ENCODE data around the gene GTF2H2.
"Not testable (repeated sequence)": the region's sequence is repeated elsewhere in the genome, so short reads cannot be mapped to it uniquely, and the experiment has no call there.

Gene GTF2H2

GRCh38 chr5:71067262-71067928 is at the start of gene GTF2H2:
Gene GTF2H2 (minus strand): TSS chr5:71067676. CDS start chr5:71062763, 4,913 bp downstream.
- not testable (repeated sequence) for H3K4me3 ChIP-seq (ENCODE audit: low read depth, low read length); DNase-seq (ENCODE audit: low read depth)

DNA sequence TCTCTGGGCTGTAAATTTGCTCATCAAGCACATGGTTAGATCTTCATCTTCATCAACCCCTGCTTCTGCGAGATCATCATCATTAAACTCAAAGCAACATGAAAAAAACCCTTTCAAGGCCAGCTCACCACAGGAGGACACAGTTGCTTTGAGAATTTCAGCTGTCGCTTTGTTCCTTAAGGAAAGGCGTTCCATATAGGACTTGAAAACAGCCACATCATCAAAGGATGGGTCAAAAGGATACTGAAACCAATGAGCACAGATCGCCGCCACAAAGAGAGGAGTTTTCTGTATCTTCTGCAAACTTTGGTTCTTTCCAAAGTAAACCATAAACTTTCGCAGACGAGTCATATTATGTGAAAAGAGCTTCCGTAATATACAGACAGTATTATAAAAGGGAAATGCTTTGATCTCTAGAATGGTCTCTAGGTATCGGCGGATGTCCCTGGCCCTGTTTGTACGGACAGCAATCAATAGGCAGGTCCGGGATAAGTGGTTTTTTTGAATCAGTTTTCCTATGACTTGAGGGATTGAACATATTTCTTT is 42.3 kb upstream of the GTF2H2 start:
- H3K4me3 ChIP-seq (ENCODE audit: low read depth, low read length); DNase-seq (ENCODE audit: low read depth): not testable (repeated sequence)

- DNase-seq (ENCODE audit: low read depth); H3K4me3 ChIP-seq (ENCODE audit: low read depth, low read length): not testable (repeated sequence)
These were observed 32.5 kb upstream of the GTF2H2 start for GRCh38 chr5:71099996-71100395.

DNA sequence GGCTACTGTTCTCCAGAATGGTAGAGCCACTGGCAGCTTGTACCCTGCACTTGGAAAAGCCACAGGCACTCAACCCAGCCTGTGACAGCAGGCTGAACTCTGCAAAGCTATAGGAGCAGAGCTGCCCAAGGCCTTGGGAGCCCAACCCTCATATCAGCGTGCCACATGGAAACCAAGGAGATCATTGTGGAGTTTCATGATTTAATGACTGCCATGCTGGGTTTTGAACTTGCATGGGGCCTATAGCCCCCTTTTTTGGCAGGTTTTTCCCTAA is 30.4 kb upstream of the GTF2H2 start:
- DNase-seq (ENCODE audit: low read depth); H3K4me3 ChIP-seq (ENCODE audit: low read depth, low read length): not testable (repeated sequence)

DNA sequence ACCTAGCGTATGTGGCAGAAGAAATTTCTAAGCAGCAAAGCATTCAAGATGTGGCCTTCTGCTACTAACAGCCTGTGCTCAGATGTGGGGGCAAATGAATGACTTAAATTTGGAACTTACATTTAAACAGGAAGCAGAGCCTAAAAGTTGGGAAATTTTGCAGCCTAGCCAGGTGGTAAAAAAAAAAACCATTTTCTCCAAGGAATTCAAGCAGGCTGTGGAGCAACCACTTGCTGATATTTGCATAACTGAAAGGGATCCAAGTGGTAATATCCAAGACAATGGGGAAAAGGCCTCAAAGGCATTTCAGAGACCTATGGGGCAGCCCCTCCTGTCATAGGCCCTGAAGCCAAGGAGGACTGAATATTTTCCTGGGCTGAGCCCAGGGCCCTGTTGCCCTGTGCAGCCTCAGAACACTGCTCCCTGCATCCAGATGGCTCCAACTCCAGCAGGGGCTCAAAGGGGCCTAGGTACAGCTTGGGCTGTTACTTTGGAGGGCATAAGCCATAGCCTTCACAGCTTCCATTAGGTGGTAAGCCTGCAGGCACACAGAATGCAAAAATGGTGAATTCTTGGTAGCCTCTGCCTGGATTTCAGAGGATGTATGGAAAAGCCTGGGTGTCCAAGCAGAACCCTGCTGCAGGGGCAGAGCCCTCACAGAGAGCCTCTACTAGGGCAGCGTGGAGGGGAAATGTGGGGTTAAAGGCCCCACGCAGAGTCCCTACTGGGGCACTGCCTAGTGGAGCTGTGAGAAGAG is 29.9 kb upstream of the GTF2H2 start:
- DNase-seq (ENCODE audit: low read depth); H3K4me3 ChIP-seq (ENCODE audit: low read depth, low read length): not testable (repeated sequence)

DNA sequence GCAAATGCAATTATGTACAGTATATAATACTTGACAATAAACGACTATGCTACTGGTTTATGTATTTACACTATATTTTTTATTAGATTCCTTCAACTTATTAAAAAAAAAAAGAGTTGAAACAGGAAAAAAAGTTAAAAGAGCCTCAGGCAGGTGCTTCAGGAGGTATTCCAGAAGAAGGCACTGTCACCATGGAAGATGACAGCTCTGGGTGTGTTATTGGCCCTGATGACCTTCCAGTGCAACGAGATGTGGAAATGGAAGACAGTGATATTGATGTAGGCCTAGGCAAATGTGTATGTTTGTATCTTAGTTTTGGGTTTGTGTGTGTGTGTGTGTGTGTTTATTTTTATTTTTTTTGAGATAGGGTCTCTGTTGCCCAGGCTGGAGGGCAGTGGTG is 22.3 kb upstream of the GTF2H2 start:
- not testable (repeated sequence) for DNase-seq (ENCODE audit: low read depth); H3K4me3 ChIP-seq (ENCODE audit: low read depth, low read length)

GRCh38 chr5:71088754-71089153 is 21.3 kb upstream of the GTF2H2 start:
- DNase-seq (ENCODE audit: low read depth), result not testable (repeated sequence)

GRCh38 chr5:71086145-71086544 is 18.7 kb upstream of the GTF2H2 start:
- not testable (repeated sequence) for H3K4me3 ChIP-seq (ENCODE audit: low read depth, low read length); DNase-seq (ENCODE audit: low read depth)

More at GRCh38 chr5:71088754-71089153, 21.3 kb upstream of the GTF2H2 start:
- H3K4me3 ChIP-seq (ENCODE audit: low read depth, low read length), result not testable (repeated sequence)

DNA sequence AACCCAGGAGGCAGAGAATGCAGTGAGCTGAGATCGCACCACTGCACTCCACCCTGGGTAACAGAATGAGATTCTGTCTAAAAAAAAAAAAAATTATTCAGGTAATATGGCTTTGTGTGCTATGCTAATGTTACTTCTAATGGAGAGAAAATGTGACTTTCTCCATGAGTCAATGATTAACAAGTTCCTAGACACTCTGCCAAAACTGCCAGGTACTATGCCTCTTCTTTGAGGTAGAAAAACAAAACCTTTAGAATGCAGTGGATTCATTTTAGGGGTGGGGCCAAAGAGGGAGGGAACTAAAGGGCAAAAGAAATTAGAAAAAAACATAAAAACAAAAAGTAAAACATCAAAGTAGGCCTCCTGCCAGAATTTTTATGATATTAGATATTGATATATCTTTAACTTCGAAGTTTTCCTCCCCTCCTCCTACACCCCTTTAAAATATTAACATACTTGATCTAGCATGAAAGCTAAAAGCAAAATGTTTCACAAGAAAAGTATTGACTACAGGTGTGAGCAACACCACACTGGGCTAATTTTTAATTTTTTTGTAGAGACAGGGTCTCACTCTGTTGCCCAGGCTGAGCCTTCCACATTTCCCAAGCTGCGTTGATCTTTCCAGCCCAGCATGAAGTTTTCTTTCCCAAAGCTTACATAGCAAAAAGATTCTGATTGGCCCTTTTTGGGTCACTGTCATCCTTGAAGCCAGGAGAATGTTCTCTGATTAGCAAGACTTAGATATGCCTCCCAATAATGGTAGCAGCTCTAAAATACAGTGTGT is 17.0 kb upstream of the GTF2H2 start:
- not testable (repeated sequence) for DNase-seq (ENCODE audit: low read depth); H3K4me3 ChIP-seq (ENCODE audit: low read depth, low read length)

DNA sequence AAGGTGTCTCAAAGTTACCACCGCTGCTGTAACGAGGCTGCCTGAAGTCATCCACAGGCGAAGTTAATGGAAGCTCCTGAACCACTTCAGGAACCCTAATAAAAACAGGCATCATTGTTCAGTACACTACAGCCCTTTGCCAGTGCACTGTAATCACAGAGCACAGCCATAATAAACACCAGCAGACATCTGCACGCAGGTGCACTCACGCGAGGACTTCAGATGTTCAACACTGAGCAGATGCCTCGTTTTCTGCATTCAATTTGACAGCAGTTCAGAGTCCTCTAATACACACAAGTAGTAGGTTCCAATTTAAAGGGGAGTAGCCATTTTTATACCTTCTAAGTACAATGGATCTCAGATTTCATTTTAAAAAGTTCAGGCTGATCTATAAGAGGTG is 15.4 kb upstream of the GTF2H2 start:
- not testable (repeated sequence) for H3K4me3 ChIP-seq (ENCODE audit: low read depth, low read length); DNase-seq (ENCODE audit: low read depth)

DNA sequence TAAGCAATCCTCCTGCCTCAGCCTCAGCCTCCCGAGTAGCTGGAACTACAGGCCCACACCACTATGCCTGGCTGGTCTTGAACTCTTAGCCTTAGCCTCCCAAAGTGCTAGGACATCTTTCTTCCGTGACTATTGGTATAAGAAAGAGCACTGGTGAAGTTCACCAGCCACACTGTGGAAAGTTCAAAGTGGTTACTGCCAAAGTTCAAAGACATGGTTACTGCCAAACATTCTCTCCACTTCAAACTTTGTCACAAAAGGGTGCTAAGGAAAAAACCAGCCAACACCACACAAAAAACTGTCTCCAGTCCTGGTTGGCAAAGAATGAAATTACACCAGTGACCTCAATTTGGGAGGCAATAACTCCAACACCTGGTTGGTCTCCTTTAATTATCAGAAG is 14.9 kb upstream of the GTF2H2 start:
- not testable (repeated sequence) for H3K4me3 ChIP-seq (ENCODE audit: low read depth, low read length); DNase-seq (ENCODE audit: low read depth)

- H3K4me3 ChIP-seq (ENCODE audit: low read depth, low read length); DNase-seq (ENCODE audit: low read depth): not testable (repeated sequence)
These were observed 6.2 kb downstream of the GTF2H2 start for GRCh38 chr5:71061322-71061721.

DNA sequence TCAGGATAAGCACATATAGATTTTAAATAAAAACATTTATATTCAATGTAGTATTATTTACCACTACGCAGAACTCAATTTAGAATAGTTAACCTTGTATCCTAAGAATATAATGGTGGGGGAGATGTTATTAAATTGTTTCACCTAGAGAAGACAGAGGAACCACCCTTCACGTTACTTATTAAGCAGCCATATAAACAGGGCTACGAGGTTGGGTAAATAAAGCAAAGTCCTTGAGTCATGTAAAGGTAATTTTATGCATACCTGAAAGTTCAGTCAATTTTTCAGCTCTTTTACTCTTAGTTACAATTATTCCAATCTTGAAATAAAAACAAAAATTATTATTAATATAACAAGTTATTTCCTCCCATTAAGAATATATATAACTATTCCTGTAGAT is 8.1 kb downstream of the GTF2H2 start:
- not testable (repeated sequence) for H3K4me3 ChIP-seq (ENCODE audit: low read depth, low read length); DNase-seq (ENCODE audit: low read depth)

DNA sequence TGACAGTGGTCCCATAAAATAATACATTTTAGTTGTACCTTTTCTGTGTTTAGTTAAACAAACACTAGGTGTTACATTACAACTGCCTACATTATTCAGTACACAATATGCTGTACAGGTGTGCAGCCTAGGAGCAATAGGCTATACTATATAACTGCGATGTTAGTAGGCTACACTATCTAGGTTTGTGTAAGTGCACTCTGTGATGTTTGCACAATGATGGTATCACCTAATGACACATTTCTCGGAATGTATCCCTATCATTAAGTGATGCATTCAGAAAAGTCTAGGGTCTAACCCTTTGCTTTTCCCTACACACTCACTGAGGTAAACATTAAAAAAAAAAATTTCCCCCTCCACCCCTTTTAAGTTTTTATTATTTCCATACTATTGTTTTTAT is 22.7 kb downstream of the GTF2H2 start:
- DNase-seq (ENCODE audit: low read depth); H3K4me3 ChIP-seq (ENCODE audit: low read depth, low read length): not testable (repeated sequence)

DNA sequence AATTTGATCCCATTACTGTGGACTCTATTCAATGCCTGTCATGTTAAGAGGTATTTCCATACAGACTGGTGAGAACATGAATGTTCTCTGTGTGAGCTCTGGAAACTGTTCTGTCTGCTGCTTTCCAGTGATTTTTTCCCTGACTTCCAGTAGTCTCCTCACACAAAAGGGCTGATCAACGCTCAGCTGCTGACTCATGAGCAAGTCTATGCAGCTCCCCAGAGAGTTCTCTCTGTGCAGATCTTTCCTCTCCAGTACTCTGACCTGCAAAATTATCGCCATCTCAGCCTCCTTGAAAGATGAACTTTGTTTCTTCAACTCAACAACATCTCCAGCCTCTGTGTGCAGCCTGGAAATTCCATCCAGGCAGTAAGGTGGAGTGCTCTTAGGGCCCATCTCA is 23.3 kb downstream of the GTF2H2 start:
- not testable (repeated sequence) for DNase-seq (ENCODE audit: low read depth); H3K4me3 ChIP-seq (ENCODE audit: low read depth, low read length)

DNA sequence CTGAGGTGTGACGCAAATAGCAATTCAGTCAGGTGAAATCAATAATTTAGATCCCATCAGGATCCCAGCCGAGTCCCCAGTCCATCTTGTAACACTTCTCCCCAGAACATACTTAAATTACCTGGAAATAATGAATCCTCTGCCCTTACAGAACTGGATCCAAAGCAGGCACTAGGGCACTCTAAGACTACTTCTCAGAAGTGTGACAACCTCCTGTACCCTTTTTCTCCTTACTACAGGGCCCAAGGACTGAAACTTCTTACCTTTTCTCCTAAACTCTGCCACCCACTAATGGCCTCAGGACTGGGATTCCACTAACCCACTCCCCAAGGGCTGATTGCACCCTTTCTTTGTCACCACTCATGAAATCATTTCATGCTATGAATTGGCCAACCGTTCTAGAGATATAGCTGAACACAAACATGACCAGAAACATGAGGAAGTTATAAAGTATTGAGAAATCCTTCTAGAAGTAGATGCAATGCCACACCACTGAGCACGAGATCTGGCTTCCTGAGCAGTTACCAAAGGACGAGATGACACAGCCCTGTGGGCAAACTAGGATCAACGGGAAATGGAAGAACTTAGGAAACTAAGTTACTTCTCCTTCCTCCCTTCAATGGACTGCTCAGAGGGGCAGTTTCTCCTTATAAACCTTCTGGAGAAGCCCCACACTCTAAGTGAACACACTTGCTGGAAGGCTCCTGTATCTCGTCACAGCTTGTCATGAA is 36.3 kb downstream of the GTF2H2 start:
- DNase-seq (ENCODE audit: low read depth); H3K4me3 ChIP-seq (ENCODE audit: low read depth, low read length): not testable (repeated sequence)

- not testable (repeated sequence) for DNase-seq (ENCODE audit: low read depth); H3K4me3 ChIP-seq (ENCODE audit: low read depth, low read length)
These were observed 42.1 kb downstream of the GTF2H2 start, which contains the start of gene NAIP for GRCh38 chr5:71025289-71025953. Gene NAIP (minus strand): TSS chr5:71025339. CDS start chr5:71012915, 12,424 bp downstream.

DNA sequence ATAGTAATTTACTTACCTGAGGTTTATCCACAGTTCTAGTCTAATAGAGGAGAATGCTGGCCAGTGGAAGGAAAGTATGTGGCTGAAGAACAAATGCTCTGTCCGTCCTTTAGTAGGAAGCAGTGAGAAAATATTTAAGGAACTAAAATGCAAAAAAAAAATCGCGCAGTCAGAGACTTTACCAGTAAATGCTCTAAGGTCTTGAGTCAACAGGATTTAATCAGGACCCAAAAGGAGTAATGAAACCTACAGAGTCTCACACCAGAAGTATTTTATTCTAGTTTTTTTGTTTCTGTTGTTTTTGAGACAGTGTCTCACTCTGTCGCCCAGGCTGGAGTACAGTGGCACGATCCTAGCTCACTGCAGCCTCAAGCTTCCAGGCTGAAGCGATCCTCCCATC is 46.8 kb downstream of the GTF2H2 start:
- H3K4me3 ChIP-seq (ENCODE audit: low read depth, low read length); DNase-seq (ENCODE audit: low read depth): not testable (repeated sequence)
